GM18499 (cell line): ENCODE results near the gene LGALSL.

Experiments
- ATAC-seq: cut with Tn5 transposase; IDR thresholded peaks from one replicate; pipeline ENCODE4 v1.9.1; 2021; ENCODE audit warnings: moderate number of reproducible peaks; ENCODE audit not compliant: insufficient read depth, unreplicated experiment

Gene LGALSL

DNA sequence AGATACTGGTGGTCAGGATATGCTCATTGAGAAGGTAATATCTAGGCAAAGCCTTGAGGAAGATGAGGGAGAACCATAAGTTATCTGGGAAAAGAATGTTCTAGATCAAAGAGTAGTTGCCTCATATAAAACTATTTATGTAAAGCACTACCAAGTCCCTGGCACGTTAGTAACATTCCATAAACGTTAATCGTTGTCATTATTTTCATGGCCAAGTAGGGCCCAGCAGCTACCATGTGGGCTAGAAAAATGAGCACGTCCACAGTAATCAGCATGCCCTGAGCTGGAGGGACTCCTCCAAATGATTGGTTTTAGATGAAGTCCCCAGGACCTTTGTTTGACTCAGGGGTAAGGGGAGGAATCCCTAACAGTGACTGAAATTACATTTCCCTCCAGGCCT, 37.5 kb downstream of the LGALSL start:
- no peak for ATAC-seq

DNA sequence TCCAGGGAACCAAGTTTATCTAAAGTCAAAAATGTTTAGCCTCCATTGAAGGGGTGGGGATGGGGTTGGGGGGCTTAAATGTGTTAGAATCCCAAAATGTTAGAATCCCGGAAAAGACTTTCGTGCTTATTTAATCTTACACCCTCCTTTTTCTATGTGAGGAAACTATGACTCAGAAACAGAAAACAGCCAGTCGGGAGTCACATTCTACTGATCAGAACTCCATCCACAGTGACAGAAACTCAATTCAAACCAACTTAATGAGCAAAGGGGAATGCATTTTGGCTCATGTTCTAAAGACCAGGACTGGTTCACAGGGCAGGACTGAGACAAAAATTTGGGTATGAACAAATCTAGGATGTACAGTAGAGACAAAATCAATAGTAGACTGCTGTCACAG, 38.3 kb downstream of the LGALSL start:
- ATAC-seq, result no peak

DNA sequence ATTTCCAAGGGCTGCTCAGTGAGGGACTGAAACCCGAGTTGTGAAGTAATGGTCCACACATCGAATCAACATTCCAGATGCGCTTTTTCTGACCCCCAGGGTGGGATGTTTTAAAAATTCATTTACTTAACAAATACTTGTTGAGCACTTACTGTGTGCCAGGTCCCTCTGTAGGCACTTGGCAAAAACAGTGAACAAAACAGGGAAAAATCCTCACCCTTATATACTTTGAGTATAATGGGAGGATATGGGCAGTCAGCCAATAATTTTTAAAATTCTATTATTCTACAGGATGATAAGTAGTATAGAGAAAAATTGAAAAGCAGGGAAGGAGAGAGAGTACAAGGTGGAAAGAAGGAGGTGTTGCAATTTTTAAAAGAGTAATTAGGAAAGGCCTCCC, 38.9 kb downstream of the LGALSL start:
- ATAC-seq, result no peak

DNA sequence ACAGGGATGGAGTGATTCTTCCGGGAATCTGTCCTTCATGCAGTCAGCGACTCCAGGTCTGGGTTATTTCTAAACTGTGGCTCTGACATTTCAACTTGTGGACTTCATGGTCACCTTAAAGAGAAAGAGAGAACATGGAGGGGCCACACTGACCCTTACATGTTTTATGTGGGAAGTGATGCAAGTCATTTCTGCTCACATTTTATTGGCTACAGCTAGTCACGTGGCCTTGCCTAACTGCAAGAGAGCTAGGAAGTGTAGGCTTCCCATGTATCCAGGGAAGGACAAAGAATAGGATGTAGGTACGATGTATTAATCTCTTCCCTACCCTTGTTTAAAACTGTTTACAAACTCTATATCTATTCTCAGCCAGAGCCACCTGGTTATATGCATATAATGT, 39.8 kb downstream of the LGALSL start:
- no peak for ATAC-seq

DNA sequence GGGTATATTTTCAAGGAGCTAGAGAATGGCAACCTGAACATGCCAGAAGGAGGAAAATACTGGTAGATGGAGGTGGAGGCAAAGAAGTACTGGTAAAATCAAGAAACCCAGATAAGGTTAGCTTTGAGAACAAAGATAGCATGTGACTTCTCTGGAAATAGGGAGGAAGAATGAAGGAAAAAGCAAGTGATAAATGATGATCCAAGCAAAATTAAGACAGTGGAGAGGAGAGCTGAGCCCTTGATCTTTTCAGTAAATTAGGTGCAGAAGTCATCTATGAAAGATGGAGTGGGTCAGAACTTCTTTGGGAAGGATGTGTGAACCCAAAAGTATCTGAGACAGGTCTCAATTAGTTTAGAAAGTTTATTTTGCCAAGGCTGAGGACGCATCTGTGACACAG, 44.5 kb downstream of the LGALSL start:
- ATAC-seq, result no peak

DNA sequence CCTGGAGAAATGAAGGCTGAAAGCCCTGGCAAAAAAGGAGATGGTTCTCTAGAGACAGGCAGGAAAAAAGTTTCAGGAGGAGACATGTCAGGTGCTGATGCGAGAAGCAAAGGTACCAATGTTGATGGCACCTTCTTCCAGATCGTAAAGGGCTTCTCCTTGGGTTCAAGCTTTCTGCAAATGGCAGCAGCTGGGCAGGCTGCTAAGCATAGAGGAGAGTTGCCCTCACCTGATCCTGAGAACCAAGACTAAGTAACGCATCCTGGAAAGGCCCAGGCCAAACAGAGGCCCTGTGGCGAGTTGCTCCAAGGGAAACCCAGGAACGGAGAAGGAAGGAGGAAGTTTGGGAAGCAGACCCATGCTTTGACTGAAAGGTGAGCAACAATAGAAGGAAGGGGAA, 46.6 kb downstream of the LGALSL start:
- no peak for ATAC-seq

DNA sequence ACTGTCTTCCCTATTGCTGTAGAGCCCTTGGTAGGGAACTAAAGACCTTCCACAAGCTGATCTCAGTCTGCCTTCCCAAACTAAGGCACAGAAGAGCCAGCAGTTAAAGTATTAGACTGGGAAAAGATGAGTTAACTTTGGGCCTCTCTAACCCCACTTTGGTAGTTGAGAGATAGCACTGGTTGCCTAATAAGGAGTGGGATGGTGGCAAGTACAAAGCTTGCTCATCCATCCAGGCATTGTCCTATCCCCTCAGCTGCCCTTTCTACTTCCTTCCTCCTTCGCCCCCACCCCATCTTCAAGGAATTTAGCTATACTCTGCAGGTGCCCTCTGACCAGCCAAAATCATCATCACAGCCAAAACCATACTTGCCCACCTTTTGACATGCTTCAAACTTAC, 48.0 kb downstream of the LGALSL start:
- no peak for ATAC-seq

DNA sequence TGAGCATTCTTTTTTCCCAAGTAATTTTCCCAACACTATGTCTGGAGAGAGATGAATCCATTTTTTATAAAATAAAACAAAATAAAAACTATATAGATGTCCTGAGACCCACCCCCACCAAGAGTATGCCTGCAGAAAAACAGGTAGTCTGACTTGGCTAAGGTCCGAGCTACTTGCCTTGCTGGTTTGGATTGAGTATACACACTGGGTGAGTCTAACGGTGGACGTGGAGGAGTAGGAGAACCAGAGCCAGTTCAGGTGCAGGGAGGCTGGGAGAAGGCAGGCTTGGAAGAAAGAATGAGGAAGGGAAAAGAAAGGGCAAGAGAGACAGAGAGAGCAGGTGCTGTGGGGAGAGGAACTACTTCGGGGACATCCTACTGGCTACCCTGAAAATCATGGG, 48.9 kb downstream of the LGALSL start:
- no peak for ATAC-seq

DNA sequence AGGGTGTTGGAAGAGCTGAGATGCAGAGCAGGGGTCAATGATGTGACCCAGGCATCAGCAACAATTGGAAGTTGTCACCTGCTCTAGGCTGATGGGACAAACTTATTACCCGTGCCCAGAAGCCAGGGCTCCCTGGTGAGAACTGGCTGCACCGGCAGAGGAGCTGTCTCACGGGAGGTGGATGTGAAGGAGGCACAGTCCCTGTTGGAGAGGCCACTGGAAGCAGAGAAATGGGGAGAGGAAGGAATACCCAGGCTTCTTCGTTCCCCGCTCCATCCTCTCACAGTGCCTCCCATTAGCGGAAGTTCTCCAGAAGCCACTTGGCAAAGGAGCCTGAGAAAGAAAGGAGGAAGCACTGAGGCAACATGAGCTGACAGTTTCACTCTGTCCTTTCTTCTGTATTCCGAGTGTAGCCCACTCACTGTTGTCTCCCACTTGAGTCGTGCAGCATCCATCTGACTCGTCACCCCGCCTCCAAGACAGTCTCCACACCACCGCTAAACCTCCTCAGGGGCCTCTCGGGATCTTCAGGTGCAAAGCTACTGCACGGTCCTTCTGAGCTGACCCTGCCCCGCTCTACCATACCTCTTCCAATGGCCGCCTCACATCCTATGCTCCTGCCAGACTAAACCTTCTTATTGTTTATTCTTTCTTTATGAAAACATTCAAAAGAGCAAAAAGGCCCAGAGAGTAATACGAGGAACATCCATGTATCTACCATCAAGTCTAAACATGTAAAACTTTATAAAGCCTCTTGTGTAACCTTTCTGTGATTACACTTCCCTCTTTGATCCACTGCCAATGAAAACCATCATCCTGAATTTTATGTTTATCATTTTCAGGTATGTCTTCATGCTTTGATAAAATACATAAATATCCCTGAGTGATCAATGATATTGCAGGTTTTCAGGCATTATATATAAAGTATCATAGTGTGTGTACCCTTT, 51.1 kb downstream of the LGALSL start:
- ATAC-seq, result no peak

DNA sequence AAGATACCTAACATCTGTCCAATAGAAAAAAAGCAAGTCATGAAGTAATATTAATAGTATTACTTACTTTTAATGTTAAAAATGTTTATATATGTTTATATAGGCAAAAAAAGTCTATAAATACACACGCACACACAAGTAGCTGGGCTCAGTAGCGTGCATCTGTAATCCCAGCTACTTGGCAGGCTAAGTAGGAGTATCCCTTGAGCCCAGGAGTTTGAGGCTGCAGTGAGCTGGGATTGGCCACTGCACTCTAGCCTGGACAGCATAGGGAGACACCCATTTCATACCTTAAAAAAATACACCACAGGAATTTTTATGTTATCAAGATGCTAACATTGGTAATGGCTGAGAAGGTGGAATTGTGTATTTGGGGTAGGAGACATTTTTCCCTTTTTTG, 52.7 kb downstream of the LGALSL start:
- no peak for ATAC-seq
